K562 (cell line): ENCODE measurements around the gene HEXIM2. TPM values are rescaled to one million over a fixed set of nuclear protein-coding genes. Genes with fewer than 3 reads are reported as not detected.
A peak's percentile ranks its signal among the peaks of the same experiment; 100 is the strongest.

Experiments used
- CBFA2T3 ChIP-seq: fragments of 450-650 bp; IDR thresholded peaks from 2 replicates; pipeline ENCODE4 v1.6.1; 2017
- CREB1 ChIP-seq, 2 experiments: sonication (generic) in 1 of 2; formaldehyde crosslinking in 1 of 2; IDR thresholded peaks; 2 replicates each; pipeline versions ENCODE4 v1.6.1 to v1.8.0; 2012 to 2022; ENCODE audit warnings: inconsistent platforms in 1 of 2, mild to moderate bottlenecking in 1 of 2, missing genetic modification reagents in 1 of 2, moderate library complexity in 1 of 2
- FIP1L1 ChIP-seq: fragments of 200-400 bp; formaldehyde crosslinking; IDR thresholded peaks from 2 replicates; pipeline ENCODE4 v1.6.1; 2018; ENCODE audit warnings: mild to moderate bottlenecking, low read depth, low read length; ENCODE audit not compliant: poor library complexity, severe bottlenecking
- HIVEP1 ChIP-seq: fragments of 250-450 bp; sonication (Bioruptor Pico); IDR thresholded peaks from 2 replicates; pipeline ENCODE4 v1.4.0; 2020; ENCODE audit warnings: mild to moderate bottlenecking
- KAT7 ChIP-seq: sonication (generic); formaldehyde crosslinking; IDR thresholded peaks from 2 replicates; pipeline ENCODE4 v1.8.0; 2022; ENCODE audit warnings: missing genetic modification reagents, mild to moderate bottlenecking, borderline replicate concordance
- MTA2 ChIP-seq: fragments of 450-650 bp; IDR thresholded peaks from 2 replicates; pipeline ENCODE4 v1.6.1; 2016; ENCODE audit warnings: low read depth
- MTA3 ChIP-seq: fragments of 450-650 bp; formaldehyde crosslinking; IDR thresholded peaks from 2 replicates; pipeline ENCODE4 v1.6.1; 2017; ENCODE audit warnings: mild to moderate bottlenecking, borderline replicate concordance
- MYNN ChIP-seq, 2 experiments: sonication (generic); formaldehyde crosslinking in 1 of 2; IDR thresholded peaks; 2 replicates each; pipeline versions ENCODE4 v1.5.0 to v1.6.1; 2016 to 2020; ENCODE audit warnings: antibody characterized with exemption in 1 of 2, missing genetic modification reagents in 1 of 2
- NR2C1 ChIP-seq, 2 experiments: fragments of 450-650 bp; IDR thresholded peaks; 2 replicates each; pipeline ENCODE4 v1.6.1; 2017; ENCODE audit warnings: mild to moderate bottlenecking in 2 of 2, antibody characterized with exemption in 1 of 2, inconsistent platforms in 1 of 2, missing compliant biosample characterization in 1 of 2, missing genetic modification characterization in 1 of 2
- POLR2H ChIP-seq: IDR thresholded peaks from 2 replicates; pipeline ENCODE4 v1.6.1; 2016; ENCODE audit warnings: missing genetic modification characterization, low read depth, mild to moderate bottlenecking, control low read depth, missing compliant biosample characterization, moderate library complexity
- RAD51 ChIP-seq: fragments of 450-650 bp; IDR thresholded peaks from 2 replicates; pipeline ENCODE4 v1.7.1; 2016; ENCODE audit warnings: low read depth, mild to moderate bottlenecking, borderline replicate concordance
- RB1 ChIP-seq: fragments of 450-650 bp; IDR thresholded peaks from 2 replicates; pipeline ENCODE4 v1.6.1; 2017; ENCODE audit warnings: low read depth, mild to moderate bottlenecking
- RFX5 ChIP-seq: IDR thresholded peaks from 2 replicates; pipeline ENCODE4 v1.6.1; 2011; ENCODE audit warnings: low read depth, mild to moderate bottlenecking, improper control_type of control experiment, low read length
- YY1 ChIP-seq, 3 experiments: IDR thresholded peaks; 2 replicates each; pipeline ENCODE4 v1.6.1; 2011; ENCODE audit warnings: low read length in 2 of 3, mild to moderate bottlenecking in 2 of 3, moderate library complexity in 2 of 3, borderline replicate concordance in 1 of 3, control low read depth in 1 of 3, low read depth in 1 of 3; ENCODE audit not compliant: insufficient read depth in 3 of 3, insufficient replicate concordance in 2 of 3, control insufficient read depth in 1 of 3, insufficient read length in 1 of 3; ENCODE audit errors: extremely low read depth in 1 of 3
- ZNF253 ChIP-seq: fragments of 250-450 bp; sonication (Bioruptor Pico); conservative IDR thresholded peaks from 2 replicates; pipeline ENCODE4 v1.6.1; 2021; ENCODE audit warnings: mild to moderate bottlenecking
- ZNF507 ChIP-seq: conservative IDR thresholded peaks from 2 replicates; pipeline ENCODE4 v1.6.1; 2017; ENCODE audit warnings: missing genetic modification characterization, missing compliant biosample characterization
- ZNF561 ChIP-seq: fragments of 450-650 bp; formaldehyde crosslinking; conservative IDR thresholded peaks from 2 replicates; pipeline ENCODE4 v1.4.0; 2020; ENCODE audit warnings: mild to moderate bottlenecking, moderate library complexity
- ZNF707 ChIP-seq: fragments of 250-450 bp; sonication (Bioruptor Pico); conservative IDR thresholded peaks from 2 replicates; pipeline ENCODE4 v1.8.0; 2022; ENCODE audit warnings: inconsistent platforms, mild to moderate bottlenecking, moderate library complexity
- polyA plus RNA-seq, 8 experiments: library from polyadenylated mRNA; depleted of rRNA in 4 of 8; stranded (reverse) in 5 of 8; unstranded in 3 of 8; fragments of >200 nt; fragmentation: Nextera tagmentation in 2 of 8; fragmentation: Illumina TruSeq in 1 of 8; extraction: Ambion mirVana in 2 of 8; extraction: Trizol in 1 of 8; gene quantifications; 2 replicates each; pipeline versions ENCODE4 v1.2.1 to v1.2.3, GENCODE V29; 2011 to 2014; ENCODE audit warnings: inconsistent platforms in 1 of 8, missing spikeins in 1 of 8
- total RNA-seq, 7 experiments: library from RNA; depleted of rRNA in 6 of 7; stranded (reverse); fragments of >200 nt in 6 of 7; fragmentation: Illumina TruSeq in 2 of 7; extraction: Trizol in 2 of 7; gene quantifications; 2 replicates each; pipeline versions ENCODE4 v1.2.1 to v1.2.3, GENCODE V29; 2011 to 2021; ENCODE audit warnings: low replicate concordance in 1 of 7
- TF ChIP-seq, protein P1 (sequence below): sonication (generic); formaldehyde crosslinking; IDR thresholded peaks from 2 replicates; pipeline ENCODE4 v1.5.0; 2020; ENCODE audit warnings: missing genetic modification reagents
- TF ChIP-seq, protein P2 (sequence below): sonication (generic); formaldehyde crosslinking; IDR thresholded peaks from 2 replicates; pipeline ENCODE4 v1.8.0; 2022; ENCODE audit warnings: mild to moderate bottlenecking, low read depth, missing genetic modification reagents
- TF ChIP-seq, protein P3 (sequence below): IDR thresholded peaks from 2 replicates; pipeline ENCODE4 v1.6.1; 2014; ENCODE audit warnings: antibody characterized with exemption
- TF ChIP-seq, protein P4 (sequence below): fragments of 200-800 bp; sonication (Bioruptor generic); IDR thresholded peaks from 2 replicates; pipeline ENCODE4 v1.6.1; 2017; ENCODE audit warnings: missing genetic modification characterization, missing compliant biosample characterization

HEXIM2 gene
- total and polyA plus RNA-seq, 9 of the 15 experiments (the other 6 are each of a cell fraction or from before 2014, with no cell fraction given) = 0.69 to 3.4 (median 1.1) TPM; not detected in 2

DNA sequence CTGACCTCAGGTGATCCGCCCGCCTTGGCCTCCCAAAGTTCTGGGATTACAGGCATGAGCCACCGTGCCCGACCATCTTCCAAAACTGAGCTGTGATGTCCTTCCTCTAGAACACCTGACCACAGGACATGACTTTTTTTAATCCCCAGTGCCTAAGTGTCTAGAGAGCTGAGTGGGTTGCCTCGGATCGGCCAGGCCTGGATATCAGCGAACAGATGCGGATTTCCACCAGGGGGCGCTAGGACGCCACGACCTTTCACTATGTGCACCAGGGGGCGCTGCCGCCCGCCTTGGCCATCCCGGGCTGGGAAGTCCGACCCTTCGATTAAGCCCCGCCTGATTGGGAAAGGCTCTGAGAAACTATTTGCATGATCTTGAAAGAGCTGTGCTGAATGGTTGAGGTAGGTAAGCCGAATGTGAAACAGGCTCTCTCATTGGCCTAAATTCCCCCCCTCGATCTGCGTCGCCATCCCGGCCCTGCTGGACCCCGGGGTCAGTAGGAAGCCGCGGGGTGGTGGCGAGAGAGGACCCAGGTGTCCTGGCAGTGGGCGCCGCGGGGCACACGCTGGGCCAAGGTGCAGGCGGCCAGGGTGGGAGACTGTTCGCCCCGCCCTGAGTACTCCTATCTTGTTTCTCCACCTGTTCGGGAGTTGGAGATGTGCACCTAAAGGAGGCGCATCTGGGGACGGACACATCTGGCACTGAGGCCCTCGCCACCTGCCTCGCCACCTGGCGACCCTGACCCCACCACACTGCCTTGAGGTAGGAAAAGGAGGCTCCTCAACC, 26.3 kb upstream of the HEXIM2 start, which contains the start of gene ACBD4 (continued):
- TF ChIP-seq, protein P1, sequence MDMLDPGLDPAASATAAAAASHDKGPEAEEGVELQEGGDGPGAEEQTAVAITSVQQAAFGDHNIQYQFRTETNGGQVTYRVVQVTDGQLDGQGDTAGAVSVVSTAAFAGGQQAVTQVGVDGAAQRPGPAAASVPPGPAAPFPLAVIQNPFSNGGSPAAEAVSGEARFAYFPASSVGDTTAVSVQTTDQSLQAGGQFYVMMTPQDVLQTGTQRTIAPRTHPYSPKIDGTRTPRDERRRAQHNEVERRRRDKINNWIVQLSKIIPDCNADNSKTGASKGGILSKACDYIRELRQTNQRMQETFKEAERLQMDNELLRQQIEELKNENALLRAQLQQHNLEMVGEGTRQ (CRISPR knock-in tag) = no peak
- TF ChIP-seq CREB1 (IDR thresholded peaks at IDR 0.05) (no peak; the same call in 1 of the 2 replicates), CREB1 (CRISPR knock-in tag; IDR thresholded peaks at IDR 0.05) (peak; percentile 71), ZNF707 (CRISPR knock-in tag) (no peak), RAD51 (0 out of 2 replicates have a peak, but pooled peaks have one; percentile 5), ZNF561 (CRISPR knock-in tag) (no peak), ZNF507 (tag) (no peak), MTA3 (peak; percentile 89; the same call in 1 of the 2 replicates), KAT7 (CRISPR knock-in tag) (peak; percentile 50; the same call in 1 of the 2 replicates), NR2C1 (IDR thresholded peaks at IDR 0.05) (no peak), NR2C1 (tag; IDR thresholded peaks at IDR 0.05) (0 out of 2 replicates have a peak, but pooled peaks have one; percentile 16), MTA2 (peak; percentile 57), CBFA2T3 (peak; percentile 91), MYNN (IDR thresholded peaks at IDR 0.05) (peak; percentile 44), MYNN (CRISPR knock-in tag; IDR thresholded peaks at IDR 0.05) (no peak), YY1 (IDR thresholded peaks at IDR 0.05; ENCODE audit: borderline replicate concordance in 1 of 3, control insufficient read depth in 1 of 3, extremely low read depth in 1 of 3, insufficient read depth in 3 of 3, insufficient read length in 1 of 3, insufficient replicate concordance in 2 of 3, low read depth in 1 of 3, low read length in 2 of 3) (peak in 2 of 3 experiments; percentile 37 to 79), RFX5 (no peak), RB1 (peak; percentile 95), POLR2H (tag) (no peak), HIVEP1 (CRISPR knock-in tag) (no peak), ZNF253 (no peak), FIP1L1 (no peak)
- TF ChIP-seq, protein P2, sequence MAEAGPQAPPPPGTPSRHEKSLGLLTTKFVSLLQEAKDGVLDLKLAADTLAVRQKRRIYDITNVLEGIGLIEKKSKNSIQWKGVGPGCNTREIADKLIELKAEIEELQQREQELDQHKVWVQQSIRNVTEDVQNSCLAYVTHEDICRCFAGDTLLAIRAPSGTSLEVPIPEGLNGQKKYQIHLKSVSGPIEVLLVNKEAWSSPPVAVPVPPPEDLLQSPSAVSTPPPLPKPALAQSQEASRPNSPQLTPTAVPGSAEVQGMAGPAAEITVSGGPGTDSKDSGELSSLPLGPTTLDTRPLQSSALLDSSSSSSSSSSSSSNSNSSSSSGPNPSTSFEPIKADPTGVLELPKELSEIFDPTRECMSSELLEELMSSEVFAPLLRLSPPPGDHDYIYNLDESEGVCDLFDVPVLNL (CRISPR knock-in tag) = no peak
- TF ChIP-seq, protein P3, sequence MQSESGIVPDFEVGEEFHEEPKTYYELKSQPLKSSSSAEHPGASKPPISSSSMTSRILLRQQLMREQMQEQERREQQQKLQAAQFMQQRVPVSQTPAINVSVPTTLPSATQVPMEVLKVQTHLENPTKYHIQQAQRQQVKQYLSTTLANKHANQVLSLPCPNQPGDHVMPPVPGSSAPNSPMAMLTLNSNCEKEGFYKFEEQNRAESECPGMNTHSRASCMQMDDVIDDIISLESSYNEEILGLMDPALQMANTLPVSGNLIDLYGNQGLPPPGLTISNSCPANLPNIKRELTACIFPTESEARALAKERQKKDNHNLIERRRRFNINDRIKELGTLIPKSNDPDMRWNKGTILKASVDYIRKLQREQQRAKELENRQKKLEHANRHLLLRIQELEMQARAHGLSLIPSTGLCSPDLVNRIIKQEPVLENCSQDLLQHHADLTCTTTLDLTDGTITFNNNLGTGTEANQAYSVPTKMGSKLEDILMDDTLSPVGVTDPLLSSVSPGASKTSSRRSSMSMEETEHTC = no peak
- TF ChIP-seq, protein P4, sequence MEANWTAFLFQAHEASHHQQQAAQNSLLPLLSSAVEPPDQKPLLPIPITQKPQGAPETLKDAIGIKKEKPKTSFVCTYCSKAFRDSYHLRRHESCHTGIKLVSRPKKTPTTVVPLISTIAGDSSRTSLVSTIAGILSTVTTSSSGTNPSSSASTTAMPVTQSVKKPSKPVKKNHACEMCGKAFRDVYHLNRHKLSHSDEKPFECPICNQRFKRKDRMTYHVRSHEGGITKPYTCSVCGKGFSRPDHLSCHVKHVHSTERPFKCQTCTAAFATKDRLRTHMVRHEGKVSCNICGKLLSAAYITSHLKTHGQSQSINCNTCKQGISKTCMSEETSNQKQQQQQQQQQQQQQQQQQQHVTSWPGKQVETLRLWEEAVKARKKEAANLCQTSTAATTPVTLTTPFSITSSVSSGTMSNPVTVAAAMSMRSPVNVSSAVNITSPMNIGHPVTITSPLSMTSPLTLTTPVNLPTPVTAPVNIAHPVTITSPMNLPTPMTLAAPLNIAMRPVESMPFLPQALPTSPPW = peak; percentile 83
